Endometrial microvascular endothelial cells (primary cell): ENCODE results near the gene ZNF729. TPM values are rescaled to one million over a fixed set of nuclear protein-coding genes. Genes with fewer than 3 reads are reported as not detected.
"Not testable (repeated sequence)": the region's sequence is repeated elsewhere in the genome, so short reads cannot be mapped to it uniquely, and the experiment has no call there.

Source experiments
- in situ Hi-C: cut with HindIII; loops from 2 replicates; pipeline ENCODE4 v1.10.0; 2017; ENCODE audit warnings: low sequenced_read_pairs, low pct_unique_long_range_greater_than_20kb; ENCODE audit errors: inconsistent ontology term
- total RNA-seq: library from RNA; depleted of rRNA; stranded (reverse); fragments of >200 nt; gene quantifications from one replicate; pipeline ENCODE4 v1.2.3, GENCODE V29; 2015; ENCODE audit errors: inconsistent ontology term

Gene ZNF729
- not detected for total RNA-seq

GRCh38 chr19:22286151-22286810, at the start of gene ZNF729:
Gene ZNF729 (plus strand): TSS chr19:22286441. CDS start chr19:22286526, 85 bp downstream.
- in situ Hi-C loops = no loop called here

DNA sequence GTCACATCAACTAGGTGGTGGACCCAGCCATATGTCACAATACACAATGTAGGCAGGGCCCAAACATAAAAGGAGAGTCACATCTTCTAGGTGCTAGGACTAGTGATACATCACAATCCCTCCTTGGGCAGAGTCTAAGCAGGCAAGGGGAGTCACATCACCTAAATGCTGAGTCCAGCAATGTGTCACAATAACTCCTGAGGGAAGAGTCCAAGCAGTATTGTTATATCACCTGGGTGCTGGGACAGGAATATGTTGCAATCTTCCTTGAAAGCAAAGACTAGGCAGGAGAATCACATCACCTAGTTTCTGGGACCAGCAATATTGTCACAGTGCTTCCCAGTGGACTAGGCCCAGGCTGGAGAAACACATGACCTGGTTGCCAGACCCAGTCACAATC, 29.4 kb upstream of the ZNF729 start:
- in situ Hi-C loops = no loop called here

DNA sequence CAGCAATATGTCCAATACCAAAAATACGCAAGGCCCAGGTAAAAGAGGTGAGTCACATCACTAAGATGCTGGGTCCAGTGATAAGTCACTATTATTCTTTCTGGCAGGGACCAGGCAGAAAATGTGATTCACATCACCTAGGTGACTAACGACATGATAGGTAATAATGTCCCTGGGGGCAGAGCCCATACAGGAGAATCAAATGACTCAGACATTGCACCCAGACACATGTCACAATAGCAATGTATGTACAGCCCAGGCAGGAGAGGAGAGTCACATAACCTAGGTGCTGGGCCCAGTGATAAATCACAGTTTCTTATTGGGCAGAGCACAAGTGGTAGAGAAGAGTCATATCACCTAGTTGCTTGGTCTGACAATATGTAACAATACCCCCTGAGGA, 28.9 kb upstream of the ZNF729 start:
- in situ Hi-C loops = no loop called here

- in situ Hi-C loops = no loop called here
Observed at GRCh38 chr19:22257916-22258315, 28.3 kb upstream of the ZNF729 start.

DNA sequence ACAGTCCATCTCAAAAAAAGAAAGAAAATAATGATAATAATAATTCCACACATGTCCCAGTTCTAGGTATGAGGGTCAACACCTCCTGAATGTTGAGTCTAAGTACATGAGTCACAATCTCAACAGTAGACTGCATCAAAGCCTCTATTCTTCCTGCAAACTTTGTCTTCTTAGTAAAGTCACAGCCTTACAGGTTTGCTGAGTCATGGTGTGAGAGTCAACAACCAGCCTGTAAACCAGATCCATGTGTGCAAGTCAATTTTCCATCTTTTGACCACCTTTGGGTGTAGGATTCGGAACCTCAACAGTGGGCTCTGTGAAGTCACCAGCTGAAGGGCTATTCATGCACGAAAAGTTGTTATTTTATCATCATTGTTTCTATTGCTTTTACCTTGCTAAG, 25.7 kb upstream of the ZNF729 start:
- in situ Hi-C loops = no loop called here

DNA sequence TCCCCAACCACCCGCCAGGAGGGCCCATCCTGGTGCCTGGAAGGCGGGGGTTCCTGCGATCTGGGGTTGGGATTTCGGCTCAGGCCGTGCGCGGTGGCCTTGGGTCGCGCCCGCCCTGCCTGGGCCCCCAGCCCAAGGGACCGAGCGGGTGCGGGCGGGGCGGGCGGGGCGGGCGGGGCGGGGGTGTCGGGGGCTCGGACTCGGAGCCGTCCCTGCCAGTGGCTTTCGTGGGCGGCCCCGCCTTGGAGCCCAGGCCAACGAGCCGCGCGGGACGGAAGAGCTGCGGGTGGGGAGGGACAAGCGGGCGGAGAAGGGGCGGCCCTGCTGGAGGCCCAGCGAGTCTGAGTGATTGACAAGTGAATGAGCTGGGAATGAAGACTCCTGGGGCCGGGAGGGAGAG, 24.6 kb upstream of the ZNF729 start:
- in situ Hi-C loops = no loop called here

GRCh38 chr19:22263121-22263520, 23.1 kb upstream of the ZNF729 start:
- in situ Hi-C loops = no loop called here

- in situ Hi-C loops = not testable (repeated sequence)
Observed at GRCh38 chr19:22321554-22321953, 35.3 kb downstream of the ZNF729 start.

GRCh38 chr19:22326219-22326618, 40.0 kb downstream of the ZNF729 start:
- in situ Hi-C loops = no loop called here

GRCh38 chr19:22327321-22327720, 41.1 kb downstream of the ZNF729 start:
- in situ Hi-C loops = no loop called here

- in situ Hi-C loops = no loop called here
Observed at GRCh38 chr19:22331521-22331920, 45.3 kb downstream of the ZNF729 start.

GRCh38 chr19:22332924-22333323, 46.7 kb downstream of the ZNF729 start:
- in situ Hi-C loops = no loop called here

- in situ Hi-C loops = no loop called here
Observed at GRCh38 chr19:22335716-22336115, 49.5 kb downstream of the ZNF729 start.

GRCh38 chr19:22354665-22355064, 68.4 kb downstream of the ZNF729 start:
- in situ Hi-C loops = no loop called here

Other genes starting within 250 kb of the ZNF729 start
- gene ZNF257, start 234.0 kb upstream of the ZNF729 start, total RNA-seq = 0.46 TPM
- gene ZNF676, start 89.5 kb upstream of the ZNF729 start, total RNA-seq = not detected
- gene ZNF98, start 135.9 kb downstream of the ZNF729 start, total RNA-seq = not detected